T-cell (primary cell): Measurements from ENCODE around the gene MYZAP. TPM values are rescaled to one million over a fixed set of nuclear protein-coding genes. Genes with fewer than 3 reads are reported as not detected.
A peak's percentile ranks its signal among the peaks of the same experiment; 100 is the strongest.

Experiments used
- ATAC-seq, 4 experiments: fragments of 200-7000 bp in 3 of 4; fragments of 150-1000 bp in 1 of 4; cut with Tn5 transposase; replicated peaks in 1 of 4; 1 replicate in 3 of 4; 2 replicates in 1 of 4; pipeline ENCODE4 v1.10.0; 2021; ENCODE audit warnings: moderate library complexity in 3 of 4, mild to moderate bottlenecking in 2 of 4, moderate number of reproducible peaks in 1 of 4
- CTCF ChIA-PET, 2 donors: fragments of 300-600 bp; sonication (Branson Sonifier 250); formaldehyde crosslinking; loops; one replicate each; lab custom pipeline; 2022; ENCODE audit warnings: antibody characterized with exemption in 2 of 2; lab: Charles Lee
- POLR2A ChIA-PET, 2 donors: fragments of 300-600 bp; sonication (Branson Sonifier 250); formaldehyde crosslinking; loops; one replicate each; lab custom pipeline; 2022; ENCODE audit warnings: antibody characterized with exemption in 2 of 2; lab: Charles Lee
- DNase-seq, 35 experiments: peaks; one replicate each; pipeline versions ENCODE4 v3.0.0 to v3.0.0-alpha.2; 2013 to 2023
- H3K27ac ChIP-seq: one replicate; pipeline ENCODE4 v1.5.1; 2013; ENCODE audit warnings: low read length
- H3K27me3 ChIP-seq, 2 experiments: replicated peaks in 1 of 2; 1 replicate in 1 of 2; 2 replicates in 1 of 2; pipeline versions ENCODE4 v1.6.1 to v1.7.0; 2013; ENCODE audit warnings: low read length in 1 of 2, mixed read lengths in 1 of 2; ENCODE audit not compliant: control insufficient read depth in 2 of 2, insufficient read depth in 2 of 2; ENCODE audit errors: extremely low read depth in 1 of 2
- H3K36me3 ChIP-seq, 2 donors: 1 replicate in 1 of 2; 2 replicates in 1 of 2; pipeline versions ENCODE4 v1.6.1 to v1.7.0; 2013; ENCODE audit warnings: low read length in 1 of 2; ENCODE audit not compliant: control insufficient read depth in 2 of 2, insufficient read depth in 1 of 2; ENCODE audit errors: extremely low read depth in 1 of 2
- H3K4me1 ChIP-seq, 2 experiments: 1 replicate in 1 of 2; 2 replicates in 1 of 2; pipeline versions ENCODE4 v1.6.1 to v1.7.0; 2013; ENCODE audit warnings: low read length in 2 of 2, mixed read lengths in 1 of 2; ENCODE audit not compliant: insufficient read depth in 2 of 2, control insufficient read depth in 1 of 2; ENCODE audit errors: extremely low read depth in 1 of 2
- H3K4me3 ChIP-seq, 2 donors: 1 replicate in 1 of 2; 2 replicates in 1 of 2; pipeline versions ENCODE4 v1.5.1 to v1.7.0; 2013; ENCODE audit warnings: mild to moderate bottlenecking in 2 of 2, low read length in 1 of 2, moderate library complexity in 1 of 2; ENCODE audit not compliant: control insufficient read depth in 1 of 2; ENCODE audit errors: extremely low read depth in 1 of 2
- H3K9me3 ChIP-seq: 2 replicates; pipeline ENCODE4 v1.7.0; 2013
- H3K27ac Mint-ChIP-seq, 2 donors: one replicate each; pipeline ENCODE4 v1.8.0; 2020 to 2021; ENCODE audit warnings: mild to moderate bottlenecking in 2 of 2, mixed read lengths in 2 of 2
- H3K27me3 Mint-ChIP-seq, 2 donors: one replicate each; pipeline ENCODE4 v1.8.0; 2021 to 2022; ENCODE audit warnings: mixed read lengths in 2 of 2
- H3K36me3 Mint-ChIP-seq: one replicate; pipeline ENCODE4 v1.8.0; 2021; ENCODE audit warnings: mixed read lengths
- H3K4me1 Mint-ChIP-seq, 3 donors: one replicate each; pipeline ENCODE4 v1.8.0; 2020 to 2022; ENCODE audit warnings: mixed read lengths in 3 of 3, mild to moderate bottlenecking in 1 of 3
- H3K4me3 Mint-ChIP-seq, 3 donors: one replicate each; pipeline ENCODE4 v1.8.0; 2020 to 2022; ENCODE audit warnings: mild to moderate bottlenecking in 3 of 3, mixed read lengths in 3 of 3, moderate library complexity in 3 of 3
- H3K9me3 Mint-ChIP-seq, 3 donors: one replicate each; pipeline ENCODE4 v1.8.0; 2020 to 2022; ENCODE audit warnings: mixed read lengths in 3 of 3
- WGBS: methylation state at CpG from one replicate; pipeline ENCODE4 v1.1.5; 2013; ENCODE audit warnings: missing lambda C conversion rate; ENCODE audit not compliant: insufficient coverage; 5-methylcytosine and 5-hydroxymethylcytosine counted together
- total RNA-seq, 35 experiments: library from RNA in 6 of 35; stranded (reverse) in 6 of 35; fragments of 120-200 nt in 1 of 35; gene quantifications; one replicate each; pipeline versions ENCODE4 v1.2.1 to v1.2.4 and lab custom pipeline; 2013 to 2026

MYZAP gene
- total RNA-seq, 5 donors from 2014 or later (not counting 1 experiment from before 2014, with no cell fraction given) = 0.58 to 1.9 (median 0.82) TPM

DNA sequence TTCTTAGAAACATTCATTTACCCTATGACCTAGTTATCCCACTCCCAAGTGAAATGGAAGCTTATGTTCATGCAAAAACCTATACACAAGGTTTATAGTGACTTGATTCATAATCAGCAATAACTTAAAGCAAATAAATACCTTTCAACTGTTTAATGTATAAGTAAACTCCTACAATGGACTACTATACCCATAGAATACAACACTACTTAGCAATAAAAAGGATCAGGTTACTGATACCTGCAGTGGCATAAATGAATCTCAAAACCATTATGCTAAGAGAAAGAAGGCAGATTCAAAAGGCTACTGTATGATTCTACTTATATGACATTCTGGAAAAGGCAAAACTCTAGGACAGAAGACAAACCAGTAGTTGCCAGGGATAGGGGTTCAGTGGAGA lies 106.5 kb downstream of the MYZAP start:
- Mint-ChIP-seq H3K4me3 (no peak overlapping the region), H3K27me3 (peaks cover 7 to 16% of the 10 kb centered on the region in 2 donors), H3K9me3 (no peaks in the 10 kb centered on the region), H3K36me3 (no peaks in the 10 kb centered on the region), H3K27ac (no peak overlapping the region), H3K4me1 (peaks cover 12 to 13% (median 13%) of the 10 kb centered on the region in 3 donors)
- H3K27ac ChIP-seq = no peak overlapping the region
- CTCF ChIA-PET = no interaction called here
- H3K9me3 ChIP-seq = no peaks in the 10 kb centered on the region
- H3K36me3 ChIP-seq = no peaks in the 10 kb centered on the region
- peaks cover 0 to 12% of the 10 kb centered on the region in 2 experiments for H3K27me3 ChIP-seq
- no peak overlapping the region for H3K4me3 ChIP-seq
- POLR2A ChIA-PET = no interaction called here
- DNase-seq (no peak), ATAC-seq (no peak)
- H3K4me1 ChIP-seq = peaks cover 0 to 6% of the 10 kb centered on the region in 2 experiments

DNA sequence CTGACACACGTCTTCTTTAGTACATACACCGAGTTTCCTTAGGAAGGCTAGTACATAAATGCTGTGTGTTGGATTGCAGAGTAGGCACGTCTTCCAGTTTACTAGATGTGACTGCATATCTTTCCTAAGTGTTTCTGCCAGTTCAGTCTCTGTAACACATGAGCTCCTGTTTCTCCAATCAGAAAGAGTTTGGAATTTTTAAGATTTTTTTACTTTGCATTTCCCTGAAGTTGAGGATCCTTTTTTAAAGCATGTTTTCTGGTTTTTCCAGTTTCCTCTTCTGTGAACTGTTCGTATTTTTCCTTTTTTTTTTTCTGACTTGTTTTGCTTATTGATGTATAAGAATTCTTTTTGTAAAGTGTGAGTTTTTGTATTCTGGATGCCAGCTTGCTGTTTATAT lies 107.3 kb downstream of the MYZAP start:
- Histone ChIP-seq H3K27ac (no peak overlapping the region), H3K36me3 (no peaks in the 10 kb centered on the region), H3K9me3 (no peaks in the 10 kb centered on the region), H3K4me1 (peaks cover 0 to 13% of the 10 kb centered on the region in 2 experiments), H3K27me3 (peaks cover 0 to 12% of the 10 kb centered on the region in 2 experiments), H3K4me3 (no peak overlapping the region)
- Mint-ChIP-seq H3K4me3 (no peak overlapping the region), H3K9me3 (no peaks in the 10 kb centered on the region), H3K27me3 (peaks cover 7 to 16% of the 10 kb centered on the region in 2 donors), H3K36me3 (no peaks in the 10 kb centered on the region), H3K27ac (no peak overlapping the region), H3K4me1 (peaks cover 19 to 21% (median 20%) of the 10 kb centered on the region in 3 donors)
- 100% methylated on average over 1 of the region's 4 CpGs for WGBS
- CTCF ChIA-PET = interaction anchor here in 1 of 2 donors (0.6 to 0.8 kb wide), 2 partner anchors 139 to 197 kb away, joined by 3 to 5 read pairs; no protein-coding TSS in a partner anchor
- DNase-seq (no peak), ATAC-seq (no peak)
- POLR2A ChIA-PET = no interaction called here

- CTCF ChIA-PET = interaction anchor here in 1 of 2 donors (1.0 kb wide), 1 partner anchor 29 kb away, joined by 3 read pairs; no protein-coding TSS in a partner anchor
- peak in 17 of 35 experiments; percentile 5 to 63 (median 16) for DNase-seq
- Histone ChIP-seq H3K27me3 (peaks cover 0 to 8% of the 10 kb centered on the region in 2 experiments), H3K36me3 (no peaks in the 10 kb centered on the region), H3K9me3 (no peaks in the 10 kb centered on the region), H3K27ac (no peak overlapping the region), H3K4me1 (peaks cover 12 to 31% of the 10 kb centered on the region in 2 experiments), H3K4me3 (peak overlapping the region in 1 of 2 donors; percentile 27)
- peaks cover 52 to 57% (median 56%) of the 10 kb centered on the region in 3 donors for H3K4me1 Mint-ChIP-seq
- POLR2A ChIA-PET = no interaction called here
- H3K27me3 Mint-ChIP-seq = peaks cover 4 to 14% of the 10 kb centered on the region in 2 donors
- peak overlapping the region; percentile 66 to 86 for H3K27ac Mint-ChIP-seq
- no CpG with 5 or more reads among the region's 2 CpGs for WGBS
- peak in 3 of 4 experiments; percentile 41 to 53 (median 49) for ATAC-seq
- no peaks in the 10 kb centered on the region for H3K9me3 Mint-ChIP-seq
- H3K4me3 Mint-ChIP-seq = peak overlapping the region in 2 of 3 donors; percentile 44 to 61
- no peaks in the 10 kb centered on the region for H3K36me3 Mint-ChIP-seq
Observed at GRCh38 chr15:57703387-57703786, 111.7 kb downstream of the MYZAP start.

- ATAC-seq (no peak), DNase-seq (no peak)
- Mint-ChIP-seq H3K27ac (peak overlapping the region; percentile 77 to 86), H3K4me1 (peaks cover 63 to 68% (median 66%) of the 10 kb centered on the region in 3 donors), H3K27me3 (peaks cover 4 to 9% of the 10 kb centered on the region in 2 donors), H3K4me3 (peak overlapping the region; percentile 25 to 61 (median 28)), H3K36me3 (peaks cover 7% of the 10 kb centered on the region), H3K9me3 (no peaks in the 10 kb centered on the region)
- 92% methylated on average over 2 of the region's 3 CpGs for WGBS
- no peaks in the 10 kb centered on the region for H3K9me3 ChIP-seq
- H3K4me3 ChIP-seq = no peak overlapping the region
- no peak overlapping the region for H3K27ac ChIP-seq
- ChIA-PET POLR2A (interaction anchor here in 1 of 2 donors (0.7 kb wide), 1 partner anchor 929 kb away, joined by 4 read pairs; no protein-coding TSS in a partner anchor), CTCF (interaction anchor here in 1 of 2 donors (0.5 kb wide), 1 partner anchor 41 kb away, joined by 4 read pairs; no protein-coding TSS in a partner anchor)
- peaks cover 0 to 8% of the 10 kb centered on the region in 2 experiments for H3K27me3 ChIP-seq
- peaks cover 19 to 32% of the 10 kb centered on the region in 2 experiments for H3K4me1 ChIP-seq
- peaks cover 0 to 5% of the 10 kb centered on the region in 2 donors for H3K36me3 ChIP-seq
Observed at GRCh38 chr15:57704441-57704840, 112.7 kb downstream of the MYZAP start.

DNA sequence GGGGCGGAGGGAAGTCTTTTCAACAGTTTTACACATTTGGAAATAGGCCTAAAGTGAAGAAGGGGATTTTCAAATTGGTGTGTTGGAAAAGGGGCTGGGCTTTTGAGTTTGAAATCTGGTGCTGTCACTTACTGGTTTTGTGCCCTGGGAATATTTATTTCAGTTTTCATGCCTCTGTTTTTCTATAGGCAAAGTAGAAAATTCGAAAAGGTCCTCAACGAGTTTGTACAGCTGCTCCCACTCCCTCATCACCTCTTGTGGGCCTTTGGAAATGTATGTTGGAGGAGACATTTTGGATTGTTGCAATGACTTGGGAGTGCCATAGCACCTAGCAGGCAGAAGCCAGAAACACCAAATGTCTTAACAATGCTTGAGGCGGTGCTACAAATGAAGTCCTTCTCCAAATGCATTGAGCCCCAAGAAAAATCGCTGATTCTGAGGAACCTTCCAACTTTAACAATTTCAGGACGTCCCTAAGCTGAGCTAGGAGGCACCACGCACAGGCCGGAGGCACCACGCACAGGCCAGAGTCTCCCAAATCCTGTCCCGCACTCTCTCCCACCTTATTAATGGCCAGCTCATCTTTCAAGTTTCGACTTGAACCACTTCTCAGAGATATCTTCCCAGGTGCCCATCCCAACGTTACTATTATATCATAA lies 114.2 kb downstream of the MYZAP start:
- DNase-seq (peak in 1 of 35 experiments; percentile 1), ATAC-seq (peak in 1 of 4 experiments; percentile 1)
- Histone ChIP-seq H3K9me3 (no peaks in the 10 kb centered on the region), H3K27me3 (no peaks in the 10 kb centered on the region), H3K4me1 (peaks cover 19 to 37% of the 10 kb centered on the region in 2 experiments), H3K27ac (peak overlapping the region; percentile 98), H3K36me3 (peaks cover 0 to 19% of the 10 kb centered on the region in 2 donors), H3K4me3 (peak overlapping the region; percentile 84 to 99)
- 88% methylated on average over 8 of the region's 12 CpGs for WGBS
- Mint-ChIP-seq H3K4me3 (peak overlapping the region; percentile 78 to 90 (median 83)), H3K4me1 (peaks cover 76 to 80% (median 79%) of the 10 kb centered on the region in 3 donors), H3K27ac (peak overlapping the region; percentile 87 to 92), H3K36me3 (peaks cover 18% of the 10 kb centered on the region), H3K9me3 (no peaks in the 10 kb centered on the region), H3K27me3 (peaks cover 0 to 2% of the 10 kb centered on the region in 2 donors)
- ChIA-PET CTCF (interaction anchor here (0.6 to 1.7 kb wide), 4 partner anchors 11 to 1560 kb away, joined by 3 to 7 read pairs (median 3); partner anchors contain the start of gene TCF12 (in 1 of the 2)), POLR2A (interaction anchor here in 1 of 2 donors (0.5 kb wide), 1 partner anchor 32 kb away, joined by 3 read pairs; no protein-coding TSS in a partner anchor)
